Fibroblast of lung (primary cell): Measurements from ENCODE around the gene CCNT2.

Experiments used
- EZH2 ChIP-seq: IDR thresholded peaks from 2 replicates; pipeline ENCODE4 v1.5.1; 2012; ENCODE audit warnings: low read length, control low read depth, mild to moderate bottlenecking; ENCODE audit errors: missing control alignments
- TF ChIP-seq, protein P1 (sequence below), 2 donors: IDR thresholded peaks in 1 of 2; conservative IDR thresholded peaks in 1 of 2; 1 replicate in 1 of 2; 2 replicates in 1 of 2; pipeline ENCODE4 v1.5.1; 2011 to 2012; ENCODE audit warnings: low read length in 2 of 2, control low read depth in 1 of 2, inconsistent platforms in 1 of 2, low read depth in 1 of 2, mild to moderate bottlenecking in 1 of 2

DNA sequence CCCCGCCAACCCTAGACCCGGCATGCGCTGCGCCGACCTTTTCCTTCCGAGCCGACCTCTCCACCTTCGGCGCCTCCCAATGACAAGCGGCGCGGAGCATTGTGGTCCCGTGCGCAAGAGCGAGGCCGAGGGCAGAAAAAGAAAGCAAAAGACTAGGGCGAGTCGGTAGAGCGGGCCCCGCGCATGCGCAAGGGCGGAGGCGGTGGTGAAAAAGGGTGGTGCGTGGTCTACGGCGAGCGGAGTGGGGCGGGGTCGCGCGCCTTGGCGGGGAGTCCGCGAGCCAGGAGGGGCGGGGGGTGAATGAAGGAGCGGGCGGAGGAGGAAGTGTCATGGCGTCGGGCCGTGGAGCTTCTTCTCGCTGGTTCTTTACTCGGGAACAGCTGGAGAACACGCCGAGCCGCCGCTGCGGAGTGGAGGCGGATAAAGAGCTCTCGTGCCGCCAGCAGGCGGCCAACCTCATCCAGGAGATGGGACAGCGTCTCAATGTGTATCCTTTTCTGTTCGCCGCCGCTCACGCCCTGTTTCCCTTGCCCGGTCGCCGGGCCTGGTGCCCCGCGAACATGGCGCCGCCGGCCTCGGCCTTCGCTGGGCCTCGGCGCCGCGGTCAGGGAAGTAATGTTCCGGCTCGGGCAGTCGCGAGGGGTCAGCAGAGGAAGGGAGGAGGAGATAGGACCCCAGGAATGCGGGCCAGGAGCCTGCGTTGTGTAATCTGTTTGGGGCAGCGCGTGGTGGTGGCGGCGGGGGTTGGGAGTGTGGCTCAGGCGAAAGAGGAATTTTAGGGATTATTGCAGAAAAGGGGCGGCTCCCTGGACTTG, at the start of gene CCNT2:
- TF ChIP-seq, protein P1, sequence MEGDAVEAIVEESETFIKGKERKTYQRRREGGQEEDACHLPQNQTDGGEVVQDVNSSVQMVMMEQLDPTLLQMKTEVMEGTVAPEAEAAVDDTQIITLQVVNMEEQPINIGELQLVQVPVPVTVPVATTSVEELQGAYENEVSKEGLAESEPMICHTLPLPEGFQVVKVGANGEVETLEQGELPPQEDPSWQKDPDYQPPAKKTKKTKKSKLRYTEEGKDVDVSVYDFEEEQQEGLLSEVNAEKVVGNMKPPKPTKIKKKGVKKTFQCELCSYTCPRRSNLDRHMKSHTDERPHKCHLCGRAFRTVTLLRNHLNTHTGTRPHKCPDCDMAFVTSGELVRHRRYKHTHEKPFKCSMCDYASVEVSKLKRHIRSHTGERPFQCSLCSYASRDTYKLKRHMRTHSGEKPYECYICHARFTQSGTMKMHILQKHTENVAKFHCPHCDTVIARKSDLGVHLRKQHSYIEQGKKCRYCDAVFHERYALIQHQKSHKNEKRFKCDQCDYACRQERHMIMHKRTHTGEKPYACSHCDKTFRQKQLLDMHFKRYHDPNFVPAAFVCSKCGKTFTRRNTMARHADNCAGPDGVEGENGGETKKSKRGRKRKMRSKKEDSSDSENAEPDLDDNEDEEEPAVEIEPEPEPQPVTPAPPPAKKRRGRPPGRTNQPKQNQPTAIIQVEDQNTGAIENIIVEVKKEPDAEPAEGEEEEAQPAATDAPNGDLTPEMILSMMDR (conservative IDR thresholded peaks at IDR 0.05 in 1 of 2, IDR thresholded peaks at IDR 0.05 in 1 of 2; ENCODE audit: low read depth in 1 of 2, low read length in 2 of 2): no peak
- no peak for TF ChIP-seq EZH2
